IMR-90 (cell line): ENCODE results near the gene RGS14. TPM values are rescaled to one million over a fixed set of nuclear protein-coding genes. Genes with fewer than 3 reads are reported as not detected.
A peak's percentile ranks its signal among the peaks of the same experiment; 100 is the strongest.

Experiments used
- ATAC-seq: fragments of 200-7000 bp; cut with Tn5 transposase; 2 replicates; pipeline ENCODE4 v1.9.1; 2020; ENCODE audit warnings: low read depth, mild to moderate bottlenecking, moderate library complexity
- BruUV-seq: library from RNA; stranded (reverse); fragments of 400-500 nt; replicated peaks from 2 replicates; lab custom pipeline; 2021; lab: Mats Ljungman, UMichigan
- CTCF ChIA-PET: fragments of 300-600 bp; formaldehyde crosslinking; extraction: SDS; loops from one replicate; lab custom pipeline; 2021; ENCODE audit warnings: antibody characterized with exemption; lab: Yijun Ruan, JAX
- POLR2A ChIA-PET: fragments of 300-600 bp; sonication (Branson Sonifier 250); formaldehyde crosslinking; loops from one replicate; lab custom pipeline; 2022; ENCODE audit warnings: antibody characterized with exemption; ENCODE audit not compliant: unreplicated experiment; lab: Charles Lee
- DNase-seq: peaks from one replicate; pipeline ENCODE4 v3.0.0; 2013
- H2AFZ ChIP-seq: replicated peaks from 2 replicates; pipeline ENCODE3; 2013; ENCODE audit warnings: low read length, mild to moderate bottlenecking; ENCODE audit not compliant: poor library complexity
- H2AK5ac ChIP-seq: 2 replicates; pipeline ENCODE4 v1.6.1; 2013; ENCODE audit warnings: low read depth, low read length, inconsistent platforms
- H2AK9ac ChIP-seq: replicated peaks from 2 replicates; pipeline ENCODE3; 2013; ENCODE audit warnings: mild to moderate bottlenecking, low read depth, low read length, moderate library complexity; ENCODE audit not compliant: poor library complexity
- H2BK120ac ChIP-seq: 2 replicates; pipeline ENCODE4 v1.6.1; 2013; ENCODE audit warnings: low read depth, low read length, inconsistent platforms
- H2BK15ac ChIP-seq: 3 replicates; pipeline ENCODE4 v1.6.1; 2013; ENCODE audit warnings: low read depth, low read length, inconsistent platforms
- H2BK20ac ChIP-seq: 2 replicates; pipeline ENCODE4 v1.6.1; 2013; ENCODE audit warnings: low read depth, mild to moderate bottlenecking, inconsistent platforms, low read length, moderate library complexity
- H2BK5ac ChIP-seq: 2 replicates; pipeline ENCODE4 v1.6.1; 2013; ENCODE audit warnings: mild to moderate bottlenecking, low read depth, low read length, inconsistent platforms; ENCODE audit not compliant: poor library complexity, severe bottlenecking
- H3K14ac ChIP-seq: replicated peaks from 2 replicates; pipeline ENCODE4 v1.6.1; 2013; ENCODE audit warnings: low read depth, low read length, inconsistent platforms
- H3K18ac ChIP-seq: 2 replicates; pipeline ENCODE4 v1.6.1; 2013; ENCODE audit warnings: low read depth, low read length, control low read depth
- H3K23ac ChIP-seq: 2 replicates; pipeline ENCODE4 v1.6.1; 2013; ENCODE audit warnings: low read depth, low read length, inconsistent platforms
- H3K27ac ChIP-seq: 2 replicates; pipeline ENCODE4 v1.5.1; 2013; ENCODE audit warnings: mild to moderate bottlenecking, control low read depth, low read length; ENCODE audit not compliant: insufficient read depth
- H3K27me3 ChIP-seq: 2 replicates; pipeline ENCODE4 v1.6.1; 2013; ENCODE audit warnings: low read length; ENCODE audit not compliant: control insufficient read depth, insufficient read depth
- H3K36me3 ChIP-seq: 2 replicates; pipeline ENCODE4 v1.6.1; 2013; ENCODE audit warnings: low read length, mixed read lengths; ENCODE audit not compliant: control insufficient read depth, insufficient read depth
- H3K4ac ChIP-seq: 2 replicates; pipeline ENCODE4 v1.6.1; 2013; ENCODE audit warnings: low read depth, low read length, inconsistent platforms
- H3K4me1 ChIP-seq: 2 replicates; pipeline ENCODE4 v1.6.1; 2013; ENCODE audit warnings: low read length, mixed read lengths; ENCODE audit not compliant: control insufficient read depth, insufficient read depth
- H3K4me2 ChIP-seq: 2 replicates; pipeline ENCODE4 v1.6.1; 2013; ENCODE audit warnings: low read depth, mild to moderate bottlenecking, control low read depth, low read length, moderate library complexity
- H3K4me3 ChIP-seq: 2 replicates; pipeline ENCODE4 v1.5.1; 2013; ENCODE audit warnings: low read depth, mild to moderate bottlenecking, control low read depth, low read length, moderate library complexity; ENCODE audit not compliant: insufficient read depth
- H3K56ac ChIP-seq: 2 replicates; pipeline ENCODE4 v1.6.1; 2013; ENCODE audit warnings: low read length, inconsistent platforms; ENCODE audit not compliant: insufficient read depth; ENCODE audit errors: extremely low read depth
- H3K79me1 ChIP-seq, 2 experiments: 2 replicates each; pipeline ENCODE4 v1.6.1; 2013; ENCODE audit warnings: low read length in 2 of 2, inconsistent platforms in 1 of 2, low read depth in 1 of 2
- H3K9ac ChIP-seq: 2 replicates; pipeline ENCODE4 v1.6.1; 2013; ENCODE audit warnings: low read depth, low read length, control low read depth
- H3K9me1 ChIP-seq: 2 replicates; pipeline ENCODE4 v1.6.1; 2013; ENCODE audit warnings: low read length, inconsistent platforms; ENCODE audit not compliant: insufficient read depth
- H3K9me3 ChIP-seq: 2 replicates; pipeline ENCODE4 v1.6.1; 2013; ENCODE audit warnings: low read length; ENCODE audit not compliant: control insufficient read depth, insufficient read depth
- H4K20me1 ChIP-seq: 2 replicates; pipeline ENCODE4 v1.6.1; 2013; ENCODE audit warnings: low read length, inconsistent platforms; ENCODE audit not compliant: insufficient read depth
- H4K5ac ChIP-seq: 2 replicates; pipeline ENCODE4 v1.6.1; 2013; ENCODE audit warnings: mild to moderate bottlenecking, low read depth, low read length, control low read depth
- H4K8ac ChIP-seq, 2 experiments: 2 replicates each; pipeline ENCODE4 v1.6.1; 2013; ENCODE audit warnings: low read depth in 2 of 2, low read length in 2 of 2, control low read depth in 1 of 2, inconsistent platforms in 1 of 2
- H4K91ac ChIP-seq: 2 replicates; pipeline ENCODE4 v1.6.1; 2013; ENCODE audit warnings: low read depth, low read length, inconsistent platforms; ENCODE audit not compliant: insufficient read depth
- MAFK ChIP-seq: IDR thresholded peaks from 2 replicates; pipeline ENCODE4 v1.6.1; 2012; ENCODE audit warnings: low read depth, low read length, improper control_type of control experiment
- MAZ ChIP-seq: IDR thresholded peaks from 2 replicates; pipeline ENCODE4 v1.6.1; 2012; ENCODE audit warnings: low read depth, mild to moderate bottlenecking, low read length, improper control_type of control experiment, moderate library complexity, borderline replicate concordance
- MXI1 ChIP-seq: IDR thresholded peaks from 2 replicates; pipeline ENCODE4 v1.6.1; 2012; ENCODE audit warnings: low read depth, mild to moderate bottlenecking, low read length, moderate library complexity, borderline replicate concordance
- SMC3 ChIP-seq: fragments of 150-350 bp; IDR thresholded peaks from 2 replicates; pipeline ENCODE4 v1.6.1; 2016; ENCODE audit warnings: low read depth, mild to moderate bottlenecking, antibody characterized with exemption, low read length, moderate library complexity
- WGBS, 2 experiments: methylation state at CpG; one replicate each; pipeline versions ENCODE4 v1.1.5 to v1.1.7; 2013; ENCODE audit warnings: missing lambda C conversion rate in 2 of 2; ENCODE audit not compliant: insufficient read length in 1 of 2; ENCODE audit errors: extremely low coverage in 2 of 2; 5-methylcytosine and 5-hydroxymethylcytosine counted together
- dilution Hi-C: fragments of 300-500 bp; cut with HindIII; formaldehyde crosslinking; loops from one replicate; pipeline ENCODE4 v1.14.3; 2018; ENCODE audit warnings: low sequenced_read_pairs; ENCODE audit not compliant: unreplicated experiment
- in situ Hi-C: fragments of 300-500 bp; cut with MboI; formaldehyde crosslinking; loops from 3 replicates; pipeline ENCODE4 v1.14.3; 2019; ENCODE audit warnings: low sequenced_read_pairs, inconsistent platforms, mixed read lengths
- intact Hi-C: fragments of 100-400 bp; cut with micrococcal nuclease; formaldehyde crosslinking; loops from 2 replicates; pipeline ENCODE4 v1.10.0; 2022
- polyA plus RNA-seq, 3 experiments: library from polyadenylated mRNA; depleted of rRNA; stranded (reverse); fragments of >200 nt; gene quantifications; 2 replicates each; pipeline ENCODE4 v1.2.3, GENCODE V29; 2012; ENCODE audit warnings: low replicate concordance in 1 of 3
- total RNA-seq: library from RNA; depleted of rRNA; stranded (reverse); fragments of >200 nt; gene quantifications from 2 replicates; pipeline ENCODE4 v1.2.3, GENCODE V29; 2012
- TF ChIP-seq, protein P1 (sequence below): conservative IDR thresholded peaks from 2 replicates; pipeline ENCODE4 v1.5.1; 2012; ENCODE audit warnings: mild to moderate bottlenecking, low read depth, low read length, improper control_type of control experiment

RGS14 gene
- total and polyA plus RNA-seq, 2 of the 4 experiments (the other 2 are of a cell fraction): 1.1 to 6.5 TPM

DNA sequence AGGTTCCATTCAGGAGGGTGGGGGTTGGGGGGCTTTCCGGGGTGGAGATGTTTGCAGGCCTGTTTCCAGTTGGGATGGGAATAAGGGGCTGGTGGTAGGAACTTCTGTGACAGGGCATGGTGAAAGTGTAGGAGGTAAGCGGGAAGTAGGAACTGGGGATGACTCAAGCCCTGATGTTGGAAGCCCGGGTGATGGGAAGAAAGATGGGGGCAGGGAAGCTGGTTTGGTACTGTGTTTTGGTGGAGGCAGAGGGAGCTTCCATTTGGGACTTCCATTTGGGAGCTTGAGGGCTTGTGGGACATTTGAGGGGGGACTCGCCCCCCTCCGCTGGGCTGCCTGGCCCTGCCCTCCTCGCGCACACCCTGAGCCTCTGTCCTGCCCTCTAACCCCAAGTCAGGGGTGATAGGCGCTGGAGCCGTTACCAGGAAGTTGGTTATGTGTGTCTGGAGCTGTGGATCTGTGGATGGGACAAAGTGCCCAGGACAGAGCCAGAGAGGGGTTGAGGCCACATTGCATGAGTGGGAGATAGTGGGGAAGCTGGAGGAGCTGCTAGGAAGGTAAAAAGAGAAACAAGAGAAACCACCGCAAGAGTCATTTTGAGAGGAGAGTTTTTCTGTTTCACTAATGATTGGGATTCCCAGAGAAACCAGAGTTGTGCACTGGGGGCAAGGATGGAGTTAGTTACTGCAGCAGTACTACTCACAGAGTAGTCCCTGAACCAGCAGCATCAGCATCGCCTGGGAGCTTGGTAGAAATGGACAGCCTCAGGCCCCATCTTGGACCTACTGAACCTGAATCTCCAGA lies 6.6 kb downstream of the RGS14 start:
- Histone ChIP-seq H3K9me3 (no peaks in the 10 kb centered on the region), H4K8ac (no peak overlapping the region), H4K91ac (no peak overlapping the region), H3K9ac (no peak overlapping the region), H2BK15ac (no peak overlapping the region), H3K14ac (no peak overlapping the region), H3K27me3 (peaks cover 19% of the 10 kb centered on the region), H3K56ac (no peak overlapping the region), H4K20me1 (no peaks in the 10 kb centered on the region), H3K18ac (no peak overlapping the region), H2AFZ (peak overlapping the region; percentile 32), H2BK20ac (no peak overlapping the region), H3K79me1 (no peaks in the 10 kb centered on the region), H2BK5ac (no peak overlapping the region), H3K36me3 (no peaks in the 10 kb centered on the region), H3K9me1 (no peaks in the 10 kb centered on the region), H2BK120ac (no peak overlapping the region), H3K4me2 (no peak overlapping the region), H4K5ac (no peak overlapping the region), H3K23ac (no peak overlapping the region), H2AK9ac (no peak overlapping the region), H2AK5ac (no peak overlapping the region), H3K4me1 (peaks cover 9% of the 10 kb centered on the region; the same call in 1 of the 2 replicates), H3K4me3 (no peak overlapping the region), H3K27ac (no peak overlapping the region), H3K4ac (no peak overlapping the region)
- BruUV-seq: no TSS peak
- ATAC-seq: no peak
- no peak for DNase-seq
- dilution Hi-C loops: no loop called here
- 100% methylated on average over 3 of the region's 11 CpGs; no CpG with 5 or more reads in 1 of the 2 experiments for WGBS, 2 experiments
- CTCF ChIA-PET: interaction anchor here (0.7 kb wide), 1 partner anchor 9 kb away, joined by 9 read pairs; no protein-coding TSS in a partner anchor
- intact Hi-C loops: no loop called here
- in situ Hi-C loops: no loop called here
- no peak for TF ChIP-seq SMC3
- no peak for TF ChIP-seq MAZ
- no peak for TF ChIP-seq MAFK
- TF ChIP-seq, protein P1, sequence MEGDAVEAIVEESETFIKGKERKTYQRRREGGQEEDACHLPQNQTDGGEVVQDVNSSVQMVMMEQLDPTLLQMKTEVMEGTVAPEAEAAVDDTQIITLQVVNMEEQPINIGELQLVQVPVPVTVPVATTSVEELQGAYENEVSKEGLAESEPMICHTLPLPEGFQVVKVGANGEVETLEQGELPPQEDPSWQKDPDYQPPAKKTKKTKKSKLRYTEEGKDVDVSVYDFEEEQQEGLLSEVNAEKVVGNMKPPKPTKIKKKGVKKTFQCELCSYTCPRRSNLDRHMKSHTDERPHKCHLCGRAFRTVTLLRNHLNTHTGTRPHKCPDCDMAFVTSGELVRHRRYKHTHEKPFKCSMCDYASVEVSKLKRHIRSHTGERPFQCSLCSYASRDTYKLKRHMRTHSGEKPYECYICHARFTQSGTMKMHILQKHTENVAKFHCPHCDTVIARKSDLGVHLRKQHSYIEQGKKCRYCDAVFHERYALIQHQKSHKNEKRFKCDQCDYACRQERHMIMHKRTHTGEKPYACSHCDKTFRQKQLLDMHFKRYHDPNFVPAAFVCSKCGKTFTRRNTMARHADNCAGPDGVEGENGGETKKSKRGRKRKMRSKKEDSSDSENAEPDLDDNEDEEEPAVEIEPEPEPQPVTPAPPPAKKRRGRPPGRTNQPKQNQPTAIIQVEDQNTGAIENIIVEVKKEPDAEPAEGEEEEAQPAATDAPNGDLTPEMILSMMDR: no peak
- TF ChIP-seq MXI1: no peak
- POLR2A ChIA-PET: interaction anchor here (0.6 kb wide), 1 partner anchor 46 kb away, joined by 3 read pairs; no protein-coding TSS in a partner anchor
